ENCODE results near the gene PARP11. TPM values are rescaled to one million over a fixed set of nuclear protein-coding genes. Genes with fewer than 3 reads are reported as not detected.

The PARP11 gene
- total RNA-seq, 2 experiments from 2014 or later = 3.8 to 15.7 TPM

DNA sequence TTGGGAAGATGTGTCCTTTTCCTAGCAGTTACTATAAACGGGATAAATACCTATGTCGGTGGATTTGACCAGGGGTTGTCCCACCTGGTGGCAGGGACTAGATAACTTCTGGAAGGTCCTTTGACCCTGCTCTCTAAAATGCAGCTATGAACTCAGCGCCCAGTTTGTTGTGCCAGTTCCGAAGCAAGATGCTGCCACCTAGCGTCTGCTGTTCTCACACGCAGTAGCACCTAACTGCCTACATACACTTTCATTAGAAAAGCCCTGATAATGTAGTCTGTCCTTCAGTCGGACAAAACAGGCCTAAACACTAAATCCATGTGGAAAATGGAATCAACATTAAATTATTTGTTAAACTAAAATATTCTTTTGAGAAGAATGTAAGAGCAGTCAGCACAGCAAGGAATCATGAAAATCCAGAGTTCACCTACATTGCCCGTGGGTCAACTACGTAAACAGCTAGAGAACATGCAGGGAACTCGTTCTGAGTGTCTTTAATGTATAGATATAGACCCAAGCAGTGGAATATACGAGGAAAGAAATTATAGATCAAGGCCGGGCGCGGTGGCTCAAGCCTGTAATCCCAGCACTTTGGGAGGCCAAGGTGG lies 69.2 kb downstream of the PARP11 start:
- H3K4me3 ChIP-seq (ENCODE audit: low read depth, low read length, poor library complexity, severe bottlenecking) = no peak overlapping the region

DNA sequence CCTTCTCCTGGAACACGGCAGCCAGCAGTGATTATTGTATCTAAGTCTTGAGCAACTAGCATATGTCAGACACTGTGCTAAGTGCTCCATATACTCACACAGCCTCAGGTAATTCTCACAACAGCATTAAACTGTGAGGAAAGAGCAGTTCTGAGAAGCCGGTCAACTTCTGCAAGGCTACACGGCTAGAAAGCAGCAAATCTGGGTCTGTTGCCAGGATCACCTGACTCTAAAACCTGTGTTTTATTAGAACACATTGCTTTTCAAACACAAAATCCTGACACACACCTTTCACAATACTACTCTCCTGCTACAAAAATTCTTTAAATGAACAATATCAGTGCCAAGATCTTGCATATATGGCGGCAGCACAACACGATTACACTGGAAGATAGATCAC lies 70.5 kb downstream of the PARP11 start:
- no TSS peak for BruUV-seq (replicated peaks)
- Histone ChIP-seq H2AFZ (ENCODE audit: low read length) (no peak overlapping the region), H3K27ac (ENCODE audit: low read depth, low read length, poor library complexity, severe bottlenecking) (no peak overlapping the region), H3K4me1 (ENCODE audit: insufficient read depth, low read length, poor library complexity, severe bottlenecking) (no peaks in the 10 kb centered on the region), H4K20me1 (ENCODE audit: insufficient read depth, low read length) (no peaks in the 10 kb centered on the region), H3K4me2 (ENCODE audit: low read length) (no peak overlapping the region), H3K79me2 (ENCODE audit: insufficient read depth, low read depth, low read length) (no peaks in the 10 kb centered on the region), H3K9me3 (ENCODE audit: low read length) (no peaks in the 10 kb centered on the region), H3K36me3 (ENCODE audit: insufficient read depth, low read length) (no peaks in the 10 kb centered on the region), H3K9me2 (ENCODE audit: insufficient read depth, low read length) (no peaks in the 10 kb centered on the region), H3K4me3 (ENCODE audit: low read depth, low read length, poor library complexity, severe bottlenecking) (no peak overlapping the region)
- ChIA-PET POLR2A (no interaction called here), CTCF (ENCODE audit: unreplicated experiment) (no interaction called here)
- intact Hi-C loops (cut with micrococcal nuclease; ENCODE audit: unreplicated experiment) = loop anchor here (10.0 kb wide), 1 partner anchor 148 kb away; no protein-coding TSS in a partner anchor
- TF ChIP-seq, protein P1, sequence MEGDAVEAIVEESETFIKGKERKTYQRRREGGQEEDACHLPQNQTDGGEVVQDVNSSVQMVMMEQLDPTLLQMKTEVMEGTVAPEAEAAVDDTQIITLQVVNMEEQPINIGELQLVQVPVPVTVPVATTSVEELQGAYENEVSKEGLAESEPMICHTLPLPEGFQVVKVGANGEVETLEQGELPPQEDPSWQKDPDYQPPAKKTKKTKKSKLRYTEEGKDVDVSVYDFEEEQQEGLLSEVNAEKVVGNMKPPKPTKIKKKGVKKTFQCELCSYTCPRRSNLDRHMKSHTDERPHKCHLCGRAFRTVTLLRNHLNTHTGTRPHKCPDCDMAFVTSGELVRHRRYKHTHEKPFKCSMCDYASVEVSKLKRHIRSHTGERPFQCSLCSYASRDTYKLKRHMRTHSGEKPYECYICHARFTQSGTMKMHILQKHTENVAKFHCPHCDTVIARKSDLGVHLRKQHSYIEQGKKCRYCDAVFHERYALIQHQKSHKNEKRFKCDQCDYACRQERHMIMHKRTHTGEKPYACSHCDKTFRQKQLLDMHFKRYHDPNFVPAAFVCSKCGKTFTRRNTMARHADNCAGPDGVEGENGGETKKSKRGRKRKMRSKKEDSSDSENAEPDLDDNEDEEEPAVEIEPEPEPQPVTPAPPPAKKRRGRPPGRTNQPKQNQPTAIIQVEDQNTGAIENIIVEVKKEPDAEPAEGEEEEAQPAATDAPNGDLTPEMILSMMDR (conservative IDR thresholded peaks at IDR 0.05; ENCODE audit: low read length) = no peak
- TF ChIP-seq EZH2phosphoT487 (IDR thresholded peaks at IDR 0.05; ENCODE audit: borderline replicate concordance, low read depth, low read length) = no peak
- no peak for DNase-seq (ENCODE audit: low spot score)

More for the DNA sequence above, 69.2 kb downstream of the PARP11 start:
- DNase-seq (ENCODE audit: low spot score) = peak; percentile 74
- H3K36me3 ChIP-seq (ENCODE audit: insufficient read depth, low read length) = no peaks in the 10 kb centered on the region
- H3K27ac ChIP-seq (ENCODE audit: low read depth, low read length, poor library complexity, severe bottlenecking) = no peak overlapping the region
- intact Hi-C loops (cut with micrococcal nuclease; ENCODE audit: unreplicated experiment) = loop anchor here (1.0 to 10.0 kb wide), 2 partner anchors 149 to 504 kb away; no protein-coding TSS in a partner anchor
- H3K9me3 ChIP-seq (ENCODE audit: low read length) = no peaks in the 10 kb centered on the region
- no peaks in the 10 kb centered on the region for H4K20me1 ChIP-seq (ENCODE audit: insufficient read depth, low read length)
- TF ChIP-seq, protein P1 (conservative IDR thresholded peaks at IDR 0.05; ENCODE audit: low read length) = peak; percentile 96
- no peak for TF ChIP-seq EZH2phosphoT487 (IDR thresholded peaks at IDR 0.05; ENCODE audit: borderline replicate concordance, low read depth, low read length)
- no peaks in the 10 kb centered on the region for H3K79me2 ChIP-seq (ENCODE audit: insufficient read depth, low read depth, low read length)
- ChIA-PET CTCF (ENCODE audit: unreplicated experiment) (interaction anchor here (0.9 kb wide), 1 partner anchor 503 kb away, joined by 9 read pairs; no protein-coding TSS in a partner anchor), POLR2A (no interaction called here)
- H3K4me2 ChIP-seq (ENCODE audit: low read length) = no peak overlapping the region
- no peaks in the 10 kb centered on the region for H3K4me1 ChIP-seq (ENCODE audit: insufficient read depth, low read length, poor library complexity, severe bottlenecking)
- BruUV-seq (replicated peaks) = no TSS peak
- H3K9me2 ChIP-seq (ENCODE audit: insufficient read depth, low read length) = no peaks in the 10 kb centered on the region
- H2AFZ ChIP-seq (ENCODE audit: low read length) = no peak overlapping the region

DNA sequence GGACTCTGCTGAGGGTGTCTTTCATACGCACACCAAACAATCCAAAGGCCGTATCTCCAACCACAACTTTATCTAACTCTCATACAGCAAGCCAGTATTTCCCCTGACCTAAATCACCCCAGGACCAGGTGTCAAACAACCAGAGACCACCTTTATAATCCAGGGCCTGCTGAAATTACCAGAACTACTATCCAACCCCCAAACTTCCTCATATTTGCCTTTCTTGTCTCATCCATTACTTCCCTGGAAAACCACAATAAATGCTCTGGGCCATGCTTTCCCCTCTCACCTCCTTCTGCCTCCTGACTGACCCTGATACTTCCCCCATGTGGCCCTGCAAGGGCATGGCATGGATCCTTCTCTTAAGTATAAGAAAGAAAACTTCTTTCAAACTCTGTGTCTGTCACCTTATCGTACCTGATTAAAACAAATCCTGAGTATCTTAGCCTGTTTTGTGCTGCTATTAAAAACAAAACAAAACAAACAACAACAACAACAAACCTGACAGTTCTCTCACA lies 75.6 kb downstream of the PARP11 start:
- H3K9me2 ChIP-seq (ENCODE audit: insufficient read depth, low read length) = no peaks in the 10 kb centered on the region
- no peaks in the 10 kb centered on the region for H3K79me2 ChIP-seq (ENCODE audit: insufficient read depth, low read depth, low read length)
- no peaks in the 10 kb centered on the region for H4K20me1 ChIP-seq (ENCODE audit: insufficient read depth, low read length)
- TF ChIP-seq, protein P1 (conservative IDR thresholded peaks at IDR 0.05; ENCODE audit: low read length) = no peak
- TF ChIP-seq EZH2phosphoT487 (IDR thresholded peaks at IDR 0.05; ENCODE audit: borderline replicate concordance, low read depth, low read length) = no peak
- intact Hi-C loops (cut with micrococcal nuclease; ENCODE audit: unreplicated experiment) = no loop called here
- no peak overlapping the region for H3K4me3 ChIP-seq (ENCODE audit: low read depth, low read length, poor library complexity, severe bottlenecking)
- DNase-seq (ENCODE audit: low spot score) = no peak
- ChIA-PET CTCF (ENCODE audit: unreplicated experiment) (no interaction called here), POLR2A (no interaction called here)
- H3K27ac ChIP-seq (ENCODE audit: low read depth, low read length, poor library complexity, severe bottlenecking) = no peak overlapping the region
- H3K9me3 ChIP-seq (ENCODE audit: low read length) = no peaks in the 10 kb centered on the region
- BruUV-seq (replicated peaks) = no TSS peak
- no peaks in the 10 kb centered on the region for H3K4me1 ChIP-seq (ENCODE audit: insufficient read depth, low read length, poor library complexity, severe bottlenecking)
- no peak overlapping the region for H2AFZ ChIP-seq (ENCODE audit: low read length)
- no peaks in the 10 kb centered on the region for H3K36me3 ChIP-seq (ENCODE audit: insufficient read depth, low read length)
- H3K4me2 ChIP-seq (ENCODE audit: low read length) = no peak overlapping the region
